Testis (tissue), 3 donors: ENCODE data around the gene CNNM4. TPM values are rescaled to one million over a fixed set of nuclear protein-coding genes. Genes with fewer than 3 reads are reported as not detected.

ENCODE experiments used
- DNase-seq: peaks from one replicate; pipeline ENCODE4 v3.0.0-alpha.2; 2019
- H3K27ac ChIP-seq, 2 donors: fragments of 200-600 bp; sonication (generic); one replicate each; pipeline ENCODE4 v1.5.1; 2019
- H3K27me3 ChIP-seq: fragments of 200-600 bp; sonication (generic); one replicate; pipeline ENCODE4 v1.5.1; 2019
- H3K36me3 ChIP-seq: fragments of 200-600 bp; sonication (generic); one replicate; pipeline ENCODE4 v1.5.1; 2017; ENCODE audit warnings: low read depth; ENCODE audit errors: missing control alignments
- H3K4me1 ChIP-seq: fragments of 200-600 bp; sonication (generic); one replicate; pipeline ENCODE4 v1.5.1; 2019
- H3K4me3 ChIP-seq, 2 donors: fragments of 200-600 bp; sonication (generic); one replicate each; pipeline ENCODE4 v1.5.1; 2017 to 2019
- H3K9me3 ChIP-seq: fragments of 200-600 bp; sonication (generic); one replicate; pipeline ENCODE4 v1.5.1; 2017
- POLR2A ChIP-seq: fragments of 450-650 bp; IDR thresholded peaks from one replicate; pipeline ENCODE4 v1.6.1; 2017; ENCODE audit warnings: antibody characterized with exemption, mild to moderate bottlenecking, moderate library complexity
- WGBS, 2 donors: methylation state at CpG; one replicate each; pipeline ENCODE4 v1.1.5; 2018; 5-methylcytosine and 5-hydroxymethylcytosine counted together
- intact Hi-C: fragments of 100-400 bp; cut with DNase I; formaldehyde crosslinking; loops from one replicate; pipeline ENCODE4 v1.15.1; 2023; ENCODE audit warnings: low total_unique reads
- microRNA counts, 2 donors: library from miRNA; unstranded; fragments of <30 nt; microRNA quantifications; one replicate each; lab custom pipeline; 2016
- microRNA-seq, 2 donors: library from miRNA; unstranded; fragments of <30 nt; microRNA quantifications; one replicate each; pipeline ENCODE4, GENCODE V29; 2016; ENCODE audit warnings: borderline number of aligned reads in 2 of 2, borderline replicate concordance in 1 of 2
- polyA plus RNA-seq: library from polyadenylated mRNA; stranded (reverse); fragments of 350-450 nt; fragmentation: Illumina TruSeq; extraction: RNeasy Lipid Tissue Mini Kit (QIAGEN cat#74804); gene quantifications from one replicate; pipeline ENCODE4 v1.2.3, GENCODE V29; 2014; ENCODE audit warnings: low read depth, low replicate concordance; ENCODE audit not compliant: insufficient read depth
- small RNA-seq, 2 donors: library from RNA; depleted of rRNA; stranded (forward); fragments of <200 nt; gene quantifications; one replicate each; pipeline ENCODE3, GENCODE V24; 2016
- total RNA-seq, 2 donors: library from RNA; depleted of rRNA; stranded (reverse); fragments of >200 nt; gene quantifications; one replicate each; pipeline ENCODE4 v1.2.3, GENCODE V29; 2016
- TF ChIP-seq, protein P1 (sequence below), 3 experiments: fragments of 450-650 bp in 2 of 3; fragments of 200-600 bp in 1 of 3; sonication (generic) in 1 of 3; IDR thresholded peaks; one replicate each; pipeline ENCODE4 v1.5.1; 2016 to 2019; ENCODE audit warnings: antibody characterized with exemption in 3 of 3, mild to moderate bottlenecking in 2 of 3, moderate library complexity in 1 of 3

CNNM4 gene
- total and polyA plus RNA-seq, 3 donors from 2014 or later = 18.0 to 21.8 (median 18.4) TPM

DNA sequence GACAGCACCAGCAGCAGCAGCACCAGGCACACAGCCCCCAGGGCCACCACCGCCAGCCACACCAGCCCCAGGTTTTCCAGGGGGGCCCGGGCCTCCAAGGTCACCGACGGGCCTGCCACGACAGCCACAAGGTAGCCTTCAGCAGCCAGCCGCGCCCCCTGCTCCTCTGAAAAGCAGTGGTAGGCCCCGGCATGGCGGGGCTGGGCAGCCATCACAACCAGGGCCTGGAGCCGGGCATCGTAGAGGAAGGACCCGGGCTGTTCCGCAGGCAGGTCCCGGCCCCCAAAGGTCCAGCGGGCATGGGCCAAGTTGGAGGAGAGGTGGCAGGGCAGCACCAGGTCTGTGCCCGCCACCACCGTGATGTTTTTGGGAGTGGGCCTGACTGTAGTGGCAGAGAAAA is 100.4 kb downstream of the CNNM4 start:
- intact Hi-C loops = no loop called here
- H3K4me1 ChIP-seq = peaks cover 15% of the 10 kb centered on the region
- no peaks in the 10 kb centered on the region for H3K36me3 ChIP-seq
- H3K9me3 ChIP-seq = no peaks in the 10 kb centered on the region
- no peak overlapping the region for H3K4me3 ChIP-seq
- TF ChIP-seq, protein P1, sequence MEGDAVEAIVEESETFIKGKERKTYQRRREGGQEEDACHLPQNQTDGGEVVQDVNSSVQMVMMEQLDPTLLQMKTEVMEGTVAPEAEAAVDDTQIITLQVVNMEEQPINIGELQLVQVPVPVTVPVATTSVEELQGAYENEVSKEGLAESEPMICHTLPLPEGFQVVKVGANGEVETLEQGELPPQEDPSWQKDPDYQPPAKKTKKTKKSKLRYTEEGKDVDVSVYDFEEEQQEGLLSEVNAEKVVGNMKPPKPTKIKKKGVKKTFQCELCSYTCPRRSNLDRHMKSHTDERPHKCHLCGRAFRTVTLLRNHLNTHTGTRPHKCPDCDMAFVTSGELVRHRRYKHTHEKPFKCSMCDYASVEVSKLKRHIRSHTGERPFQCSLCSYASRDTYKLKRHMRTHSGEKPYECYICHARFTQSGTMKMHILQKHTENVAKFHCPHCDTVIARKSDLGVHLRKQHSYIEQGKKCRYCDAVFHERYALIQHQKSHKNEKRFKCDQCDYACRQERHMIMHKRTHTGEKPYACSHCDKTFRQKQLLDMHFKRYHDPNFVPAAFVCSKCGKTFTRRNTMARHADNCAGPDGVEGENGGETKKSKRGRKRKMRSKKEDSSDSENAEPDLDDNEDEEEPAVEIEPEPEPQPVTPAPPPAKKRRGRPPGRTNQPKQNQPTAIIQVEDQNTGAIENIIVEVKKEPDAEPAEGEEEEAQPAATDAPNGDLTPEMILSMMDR (IDR thresholded peaks at IDR 0.05) = no peak
- TF ChIP-seq POLR2A = no peak
- 87 to 93% methylated on average over 10 to 17 of the region's 17 CpGs for WGBS, 2 donors
- no peaks in the 10 kb centered on the region for H3K27me3 ChIP-seq
- H3K27ac ChIP-seq = no peak overlapping the region
- no peak for DNase-seq

MicroRNA genes within 50 kb of the gene (microRNA counts, 767-probe panel; counts per million panel counts)
- 0 to 152 counts per million in 2 donors for microRNA hsa-miR-3127-5p (lab: Ali Mortazavi, UCI)

Small RNAs within 50 kb of the gene (microRNA-seq; reads per million reads assigned to microRNA genes)
- gene MIR3127 = 2.8 to 4.9 reads per million in 2 donors

Small RNAs within 50 kb of the gene (small RNA-seq; reads per million reads assigned to genes)
- gene MIR3127 = 0.46 to 0.47 reads per million in 2 donors

Other genes with a start within 250 kb of the CNNM4 start
- 10 to 100 TPM; 31.7 to 33.7 TPM for gene ARID5A, start 224.2 kb upstream of the CNNM4 start, total RNA-seq
- gene ARID5A, start 224.2 kb upstream of the CNNM4 start, polyA plus RNA-seq = 20.1 TPM
- gene KANSL3, start 122.6 kb upstream of the CNNM4 start, total RNA-seq = 100 to 1,000 TPM in 1 of 2 donors, 10 to 100 TPM in 1; 78.7 to 102 TPM
- gene KANSL3, start 122.6 kb upstream of the CNNM4 start, polyA plus RNA-seq = 108 TPM
- gene FER1L5, start 118.1 kb upstream of the CNNM4 start, total RNA-seq = 10 to 100 TPM in 1 of 2 donors, 1 to 10 TPM in 1; 7.1 to 15.3 TPM
- 15.0 TPM for gene FER1L5, start 118.1 kb upstream of the CNNM4 start, polyA plus RNA-seq
- gene LMAN2L, start 20.8 kb upstream of the CNNM4 start, total RNA-seq = 10 to 100 TPM; 24.2 to 24.5 TPM
- 25.2 TPM for gene LMAN2L, start 20.8 kb upstream of the CNNM4 start, polyA plus RNA-seq
- gene CNNM3, start 55.4 kb downstream of the CNNM4 start, total RNA-seq = 10 to 100 TPM; 32.2 to 33.6 TPM
- 33.5 TPM for gene CNNM3, start 55.4 kb downstream of the CNNM4 start, polyA plus RNA-seq
- 1 to 10 TPM; 5.3 to 6.8 TPM for gene ANKRD23, start 83.1 kb downstream of the CNNM4 start, total RNA-seq
- gene ANKRD23, start 83.1 kb downstream of the CNNM4 start, polyA plus RNA-seq = 7.5 TPM
- gene ANKRD39, start 97.1 kb downstream of the CNNM4 start, total RNA-seq = 10 to 100 TPM; 13.9 to 16.4 TPM
- 8.9 TPM for gene ANKRD39, start 97.1 kb downstream of the CNNM4 start, polyA plus RNA-seq
- 10 to 100 TPM; 11.4 to 17.6 TPM for gene SEMA4C, start 109.2 kb downstream of the CNNM4 start, total RNA-seq
- gene SEMA4C, start 109.2 kb downstream of the CNNM4 start, polyA plus RNA-seq = 10.5 TPM
- 10 to 100 TPM; 19.7 to 20.6 TPM for gene FAM178B, start 225.7 kb downstream of the CNNM4 start, total RNA-seq
- gene FAM178B, start 225.7 kb downstream of the CNNM4 start, polyA plus RNA-seq = 11.6 TPM